Fibroblast of lung (primary cell): Measurements from ENCODE around the gene CARMIL3. TPM values are rescaled to one million over a fixed set of nuclear protein-coding genes. Genes with fewer than 3 reads are reported as not detected.
"Not testable (repeated sequence)": the region's sequence is repeated elsewhere in the genome, so short reads cannot be mapped to it uniquely, and the experiment has no call there.

Experiments used
- DNase-seq, 2 donors: peaks; one replicate each; pipeline versions ENCODE4 v3.0.0 to v3.0.0-alpha.2; 2010; ENCODE audit warnings: low read depth in 2 of 2
- H2AFZ ChIP-seq: 2 replicates; pipeline ENCODE4 v1.5.1; 2012; ENCODE audit warnings: low read length, control low read depth, inconsistent platforms
- H3K27ac ChIP-seq: 2 replicates; pipeline ENCODE4 v1.5.1; 2011; ENCODE audit warnings: low read length, control low read depth; ENCODE audit not compliant: insufficient read depth
- H3K27me3 ChIP-seq: 2 replicates; pipeline ENCODE4 v1.5.1; 2011; ENCODE audit warnings: mild to moderate bottlenecking, low read length; ENCODE audit not compliant: control insufficient read depth, insufficient read depth
- H3K36me3 ChIP-seq: 2 replicates; pipeline ENCODE4 v1.5.1; 2011; ENCODE audit warnings: low read length; ENCODE audit not compliant: control insufficient read depth, insufficient read depth
- H3K4me1 ChIP-seq: 2 replicates; pipeline ENCODE4 v1.5.1; 2011; ENCODE audit warnings: low read length; ENCODE audit not compliant: control insufficient read depth, insufficient read depth; ENCODE audit errors: extremely low read depth
- H3K4me2 ChIP-seq: 2 replicates; pipeline ENCODE4 v1.5.1; 2011; ENCODE audit warnings: low read length, control low read depth; ENCODE audit not compliant: insufficient read depth; ENCODE audit errors: extremely low read depth
- H3K4me3 ChIP-seq, 4 experiments: fragments of 200-600 bp in 1 of 4; sonication (generic) in 1 of 4; replicated peaks in 1 of 4; 2 replicates each; pipeline ENCODE4 v1.5.1; 2011 to 2016; ENCODE audit warnings: low read length in 4 of 4, low read depth in 3 of 4, mild to moderate bottlenecking in 3 of 4, control low read depth in 2 of 4, inconsistent platforms in 1 of 4, mixed read lengths in 1 of 4; ENCODE audit not compliant: insufficient read depth in 1 of 4; ENCODE audit errors: control extremely low read depth in 1 of 4
- H3K79me2 ChIP-seq: 2 replicates; pipeline ENCODE4 v1.5.1; 2012; ENCODE audit warnings: mild to moderate bottlenecking, low read length, inconsistent platforms; ENCODE audit not compliant: control insufficient read depth, insufficient read depth
- H3K9ac ChIP-seq: 2 replicates; pipeline ENCODE4 v1.5.1; 2011; ENCODE audit warnings: mild to moderate bottlenecking, low read length, control low read depth; ENCODE audit not compliant: insufficient read depth
- H3K9me3 ChIP-seq: 2 replicates; pipeline ENCODE4 v1.5.1; 2012; ENCODE audit warnings: low read depth, low read length; ENCODE audit not compliant: control insufficient read depth, insufficient read depth
- H4K20me1 ChIP-seq: 2 replicates; pipeline ENCODE4 v1.5.1; 2011; ENCODE audit warnings: low read length; ENCODE audit not compliant: control insufficient read depth, insufficient read depth; ENCODE audit errors: extremely low read depth
- EZH2 ChIP-seq: IDR thresholded peaks from 2 replicates; pipeline ENCODE4 v1.5.1; 2012; ENCODE audit warnings: low read length, control low read depth, mild to moderate bottlenecking; ENCODE audit errors: missing control alignments
- polyA minus RNA-seq: library from RNA; depleted of rRNA, polyadenylated mRNA; stranded (reverse); fragments of >200 nt; gene quantifications from 2 replicates; pipeline ENCODE4 v1.2.3, GENCODE V29; 2011; ENCODE audit warnings: low replicate concordance
- polyA plus RNA-seq, 2 donors: library from polyadenylated mRNA; depleted of rRNA in 1 of 2; stranded (reverse) in 1 of 2; unstranded in 1 of 2; fragments of >200 nt; gene quantifications; 2 replicates each; pipeline ENCODE4 v1.2.1, GENCODE V29; 2011 to 2012; ENCODE audit warnings: missing spikeins in 1 of 2
- total RNA-seq: library from RNA; depleted of rRNA; stranded (reverse); fragments of >200 nt; gene quantifications from 2 replicates; pipeline ENCODE4 v1.2.1, GENCODE V29; 2014
- TF ChIP-seq, protein P1 (sequence below), 2 donors: IDR thresholded peaks in 1 of 2; conservative IDR thresholded peaks in 1 of 2; 1 replicate in 1 of 2; 2 replicates in 1 of 2; pipeline ENCODE4 v1.5.1; 2011 to 2012; ENCODE audit warnings: low read length in 2 of 2, control low read depth in 1 of 2, inconsistent platforms in 1 of 2, low read depth in 1 of 2, mild to moderate bottlenecking in 1 of 2

CARMIL3 gene, protein sequence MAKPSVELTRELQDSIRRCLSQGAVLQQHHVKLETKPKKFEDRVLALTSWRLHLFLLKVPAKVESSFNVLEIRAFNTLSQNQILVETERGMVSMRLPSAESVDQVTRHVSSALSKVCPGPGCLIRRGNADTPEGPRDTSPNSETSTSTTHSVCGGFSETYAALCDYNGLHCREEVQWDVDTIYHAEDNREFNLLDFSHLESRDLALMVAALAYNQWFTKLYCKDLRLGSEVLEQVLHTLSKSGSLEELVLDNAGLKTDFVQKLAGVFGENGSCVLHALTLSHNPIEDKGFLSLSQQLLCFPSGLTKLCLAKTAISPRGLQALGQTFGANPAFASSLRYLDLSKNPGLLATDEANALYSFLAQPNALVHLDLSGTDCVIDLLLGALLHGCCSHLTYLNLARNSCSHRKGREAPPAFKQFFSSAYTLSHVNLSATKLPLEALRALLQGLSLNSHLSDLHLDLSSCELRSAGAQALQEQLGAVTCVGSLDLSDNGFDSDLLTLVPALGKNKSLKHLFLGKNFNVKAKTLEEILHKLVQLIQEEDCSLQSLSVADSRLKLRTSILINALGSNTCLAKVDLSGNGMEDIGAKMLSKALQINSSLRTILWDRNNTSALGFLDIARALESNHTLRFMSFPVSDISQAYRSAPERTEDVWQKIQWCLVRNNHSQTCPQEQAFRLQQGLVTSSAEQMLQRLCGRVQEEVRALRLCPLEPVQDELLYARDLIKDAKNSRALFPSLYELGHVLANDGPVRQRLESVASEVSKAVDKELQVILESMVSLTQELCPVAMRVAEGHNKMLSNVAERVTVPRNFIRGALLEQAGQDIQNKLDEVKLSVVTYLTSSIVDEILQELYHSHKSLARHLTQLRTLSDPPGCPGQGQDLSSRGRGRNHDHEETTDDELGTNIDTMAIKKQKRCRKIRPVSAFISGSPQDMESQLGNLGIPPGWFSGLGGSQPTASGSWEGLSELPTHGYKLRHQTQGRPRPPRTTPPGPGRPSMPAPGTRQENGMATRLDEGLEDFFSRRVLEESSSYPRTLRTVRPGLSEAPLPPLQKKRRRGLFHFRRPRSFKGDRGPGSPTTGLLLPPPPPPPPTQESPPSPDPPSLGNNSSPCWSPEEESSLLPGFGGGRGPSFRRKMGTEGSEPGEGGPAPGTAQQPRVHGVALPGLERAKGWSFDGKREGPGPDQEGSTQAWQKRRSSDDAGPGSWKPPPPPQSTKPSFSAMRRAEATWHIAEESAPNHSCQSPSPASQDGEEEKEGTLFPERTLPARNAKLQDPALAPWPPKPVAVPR (N-terminal part only)
- total RNA-seq (0.17 and 0.26 TPM in 2 replicates), polyA plus RNA-seq (0.11 TPM in 1 of 2 replicates, not detected in the other), polyA minus RNA-seq (not detected in 2 replicates)
- polyA plus RNA-seq (2012), result not detected in 2 replicates

DNA sequence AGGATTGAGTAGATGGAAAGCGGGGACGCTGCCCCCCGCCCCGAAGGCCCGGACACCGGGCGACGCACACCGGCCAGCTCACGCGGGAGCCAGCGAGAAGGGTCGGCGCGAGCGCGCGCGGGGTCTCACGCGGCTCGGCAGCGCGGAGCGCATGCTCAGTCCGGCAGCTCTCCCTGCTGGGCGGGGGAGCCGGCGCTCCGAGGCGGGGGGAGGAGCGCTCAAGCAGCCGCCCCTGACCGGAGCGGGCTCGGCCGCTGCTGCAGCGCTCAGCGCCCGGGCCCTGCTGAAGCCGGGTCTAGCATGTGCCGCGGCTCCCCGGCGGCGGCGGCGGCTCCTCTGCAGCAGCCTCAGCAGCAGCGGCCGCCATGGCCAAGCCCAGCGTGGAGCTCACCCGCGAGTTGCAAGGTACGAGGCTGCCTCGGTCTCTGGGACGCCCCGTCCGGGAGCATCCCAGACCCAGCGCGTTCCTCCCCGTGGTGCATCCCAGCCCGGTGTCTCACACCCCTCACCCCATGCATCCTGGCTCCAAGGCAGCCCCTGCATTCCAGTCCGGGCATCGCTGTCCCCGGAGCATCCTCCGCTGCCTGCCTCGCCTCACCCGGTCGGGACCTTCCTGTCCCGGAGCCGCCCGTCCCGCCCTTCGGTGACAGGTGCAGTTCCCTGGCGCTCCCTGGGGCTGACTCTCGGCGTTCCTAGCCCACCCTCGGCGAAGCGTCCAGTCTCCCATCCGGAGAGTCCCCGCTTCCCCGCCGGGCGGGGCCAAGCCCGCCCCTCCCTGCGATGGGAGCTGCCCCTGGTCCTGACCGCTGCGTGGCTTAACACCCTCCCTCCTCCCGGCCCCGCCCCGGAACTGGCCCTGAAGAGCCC lies at the start of gene CARMIL3:
Gene CARMIL3 (plus strand): TSS at position 221 of the 867 bp plus-strand sequence. CDS start 145 bp downstream, at position 366.
- H3K9ac ChIP-seq, result peak within 1 kb of the TSS; percentile 42
- peak within 1 kb of the TSS; percentile 38 to 59 (median 50) for H3K4me3 ChIP-seq
- no peaks in the 10 kb centered on the region for H3K9me3 ChIP-seq

DNA sequence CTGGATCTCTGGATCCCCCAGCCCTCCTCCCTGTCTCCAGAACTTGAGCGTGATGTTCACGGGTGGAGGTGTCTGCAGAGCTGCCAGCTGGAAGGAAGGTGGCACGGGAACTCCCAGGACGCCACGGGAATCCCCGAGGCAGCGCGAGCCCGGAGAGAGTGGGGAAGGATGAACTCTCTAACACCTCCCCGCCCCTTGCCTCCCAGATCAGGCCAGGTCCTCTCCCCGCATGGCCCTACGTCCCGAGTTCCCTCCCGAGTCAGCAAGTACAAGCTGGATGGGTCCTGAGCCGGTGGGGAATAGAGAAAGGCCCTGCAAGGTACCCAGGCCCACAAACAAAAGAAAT lies 45.4 kb upstream of the CARMIL3 start:
- not testable (repeated sequence) for H3K36me3 ChIP-seq, DNase-seq, H3K9me3 ChIP-seq, H3K4me2 ChIP-seq, H4K20me1 ChIP-seq, H3K9ac ChIP-seq, H3K4me1 ChIP-seq, H3K27me3 ChIP-seq, H3K27ac ChIP-seq, H3K79me2 ChIP-seq
- H3K4me3 ChIP-seq, result peak overlapping the region in 2 of 4 experiments; percentile 17 to 51
- peak overlapping the region; percentile 64 for H2AFZ ChIP-seq

More for the DNA sequence above, at the start of gene CARMIL3:
- H4K20me1 ChIP-seq, result no peaks in the 10 kb centered on the region
- H2AFZ ChIP-seq, result peak within 1 kb of the TSS; percentile 55
- no peak within 1 kb of the TSS for H3K27ac ChIP-seq
- no peaks in the 10 kb centered on the region for H3K79me2 ChIP-seq
- peaks cover 19% of the 10 kb centered on the region for H3K27me3 ChIP-seq
- TF ChIP-seq EZH2, result no peak
- TF ChIP-seq, protein P1, sequence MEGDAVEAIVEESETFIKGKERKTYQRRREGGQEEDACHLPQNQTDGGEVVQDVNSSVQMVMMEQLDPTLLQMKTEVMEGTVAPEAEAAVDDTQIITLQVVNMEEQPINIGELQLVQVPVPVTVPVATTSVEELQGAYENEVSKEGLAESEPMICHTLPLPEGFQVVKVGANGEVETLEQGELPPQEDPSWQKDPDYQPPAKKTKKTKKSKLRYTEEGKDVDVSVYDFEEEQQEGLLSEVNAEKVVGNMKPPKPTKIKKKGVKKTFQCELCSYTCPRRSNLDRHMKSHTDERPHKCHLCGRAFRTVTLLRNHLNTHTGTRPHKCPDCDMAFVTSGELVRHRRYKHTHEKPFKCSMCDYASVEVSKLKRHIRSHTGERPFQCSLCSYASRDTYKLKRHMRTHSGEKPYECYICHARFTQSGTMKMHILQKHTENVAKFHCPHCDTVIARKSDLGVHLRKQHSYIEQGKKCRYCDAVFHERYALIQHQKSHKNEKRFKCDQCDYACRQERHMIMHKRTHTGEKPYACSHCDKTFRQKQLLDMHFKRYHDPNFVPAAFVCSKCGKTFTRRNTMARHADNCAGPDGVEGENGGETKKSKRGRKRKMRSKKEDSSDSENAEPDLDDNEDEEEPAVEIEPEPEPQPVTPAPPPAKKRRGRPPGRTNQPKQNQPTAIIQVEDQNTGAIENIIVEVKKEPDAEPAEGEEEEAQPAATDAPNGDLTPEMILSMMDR (conservative IDR thresholded peaks at IDR 0.05 in 1 of 2, IDR thresholded peaks at IDR 0.05 in 1 of 2; ENCODE audit: low read depth in 1 of 2, low read length in 2 of 2), result no peak
- H3K36me3 ChIP-seq, result no peaks in the 10 kb centered on the region
- peak within 1 kb of the TSS; percentile 91 for H3K4me2 ChIP-seq
- peak; percentile 34 to 41 for DNase-seq
- no peaks in the 10 kb centered on the region for H3K4me1 ChIP-seq

DNA sequence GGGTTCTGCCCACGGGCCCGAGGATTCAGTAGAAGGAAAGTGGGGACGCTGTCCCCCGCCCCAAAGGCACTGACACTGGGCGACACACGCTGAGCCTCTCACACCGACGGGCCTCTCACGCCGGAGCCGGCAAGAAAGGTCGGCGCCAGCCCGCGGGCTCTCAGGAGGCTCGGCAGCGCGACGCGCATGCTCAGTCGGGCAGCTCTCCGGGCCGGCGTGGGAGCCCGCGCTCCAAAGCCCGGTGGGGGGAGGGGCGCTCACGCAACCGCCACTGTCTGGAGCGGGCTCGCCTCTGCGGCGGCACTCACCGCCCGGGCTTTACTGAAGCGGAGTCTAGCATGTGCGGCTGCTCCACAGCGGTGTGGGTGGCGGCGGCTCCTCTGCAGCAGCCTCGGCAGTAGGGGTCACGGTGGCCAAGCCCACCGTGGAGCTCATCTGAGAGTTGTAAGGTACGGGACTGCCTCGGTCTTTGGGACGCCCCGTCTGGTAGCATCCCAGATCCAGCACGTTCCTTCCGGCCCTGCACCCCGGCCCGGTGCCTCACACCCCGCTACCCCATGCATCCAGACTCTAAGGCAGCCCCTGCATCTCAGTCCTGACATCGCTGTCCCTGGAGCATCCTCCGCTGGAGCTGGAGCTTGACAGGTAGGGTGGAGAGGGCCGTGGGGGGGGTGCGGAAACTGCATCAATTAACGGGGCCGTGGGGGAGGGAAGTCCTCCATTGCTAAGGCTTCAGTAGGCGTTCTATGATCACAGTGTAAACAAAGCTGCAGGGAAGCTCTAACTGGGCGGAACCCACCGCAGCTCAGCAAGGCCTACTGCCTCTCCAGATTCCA lies 44.8 kb upstream of the CARMIL3 start:
- H3K27ac ChIP-seq, H3K9me3 ChIP-seq, H3K4me1 ChIP-seq, H3K36me3 ChIP-seq, H4K20me1 ChIP-seq, H3K79me2 ChIP-seq, H3K9ac ChIP-seq, H3K27me3 ChIP-seq: not testable (repeated sequence)
- Histone ChIP-seq H3K4me2 (peak overlapping the region; percentile 51), H3K4me3 (peak overlapping the region in 3 of 4 experiments; percentile 17 to 51 (median 23)), H2AFZ (peak overlapping the region; percentile 64)
- DNase-seq, result peak in 1 of 2 donors; percentile 15
